CD4-positive, alpha-beta T cell (primary cell): ENCODE results near the gene AQP9. TPM values are rescaled to one million over a fixed set of nuclear protein-coding genes. Genes with fewer than 3 reads are reported as not detected.

Source experiments
- ATAC-seq: fragments of 200-7000 bp; cut with Tn5 transposase; one replicate; pipeline ENCODE4 v1.10.0; 2022; ENCODE audit warnings: mild to moderate bottlenecking; ENCODE audit not compliant: poor library complexity
- CTCF ChIA-PET: fragments of 350-600 bp; sonication (Branson Sonifier 250); formaldehyde crosslinking; loops from one replicate; lab custom pipeline; 2021; ENCODE audit warnings: antibody characterized with exemption, inconsistent platforms; lab: Charles Lee
- POLR2A ChIA-PET: fragments of 350-600 bp; sonication (Branson Sonifier 250); formaldehyde crosslinking; loops from one replicate; lab custom pipeline; 2021; ENCODE audit warnings: antibody characterized with exemption, inconsistent platforms; lab: Charles Lee
- DNase-seq, 14 experiments: peaks; one replicate each; pipeline ENCODE4 v3.0.0-alpha.2; 2013 to 2020; ENCODE audit warnings: mixed read lengths in 2 of 14
- H3K27ac ChIP-seq, 2 donors: one replicate each; pipeline versions ENCODE4 v1.5.1 to v1.7.0; 2013; ENCODE audit warnings: low read length in 2 of 2, low read depth in 1 of 2, mild to moderate bottlenecking in 1 of 2
- H3K27me3 ChIP-seq, 2 experiments: 1 replicate in 1 of 2; 2 replicates in 1 of 2; pipeline versions ENCODE4 v1.6.1 to v1.7.0; 2013; ENCODE audit warnings: low read length in 2 of 2, control low read depth in 1 of 2, mild to moderate bottlenecking in 1 of 2, moderate library complexity in 1 of 2; ENCODE audit not compliant: insufficient read depth in 2 of 2, control insufficient read depth in 1 of 2
- H3K36me3 ChIP-seq: one replicate; pipeline ENCODE4 v1.6.1; 2013; ENCODE audit warnings: low read length, control low read depth; ENCODE audit not compliant: insufficient read depth
- H3K4me1 ChIP-seq: one replicate; pipeline ENCODE4 v1.6.1; 2013; ENCODE audit warnings: low read length, control low read depth; ENCODE audit not compliant: insufficient read depth
- H3K4me3 ChIP-seq: one replicate; pipeline ENCODE4 v1.5.1; 2013; ENCODE audit warnings: mild to moderate bottlenecking, low read length, moderate library complexity
- H3K9me3 ChIP-seq, 2 experiments: 1 replicate in 1 of 2; 2 replicates in 1 of 2; pipeline versions ENCODE4 v1.6.1 to v1.7.0; 2013; ENCODE audit warnings: low read length in 2 of 2, mild to moderate bottlenecking in 2 of 2, control low read depth in 1 of 2, moderate library complexity in 1 of 2; ENCODE audit not compliant: control insufficient read depth in 1 of 2, insufficient read depth in 1 of 2
- H3K27ac Mint-ChIP-seq: one replicate; pipeline ENCODE4 v1.8.0; 2020; ENCODE audit warnings: mixed read lengths
- H3K27me3 Mint-ChIP-seq: one replicate; pipeline ENCODE4 v1.8.0; 2021; ENCODE audit warnings: mixed read lengths
- H3K36me3 Mint-ChIP-seq: one replicate; pipeline ENCODE4 v1.8.0; 2021; ENCODE audit warnings: low read depth, mixed read lengths
- H3K4me1 Mint-ChIP-seq: one replicate; pipeline ENCODE4 v1.8.0; 2021; ENCODE audit warnings: low read depth, mixed read lengths
- H3K4me3 Mint-ChIP-seq: one replicate; pipeline ENCODE4 v1.8.0; 2020; ENCODE audit warnings: mild to moderate bottlenecking, mixed read lengths
- H3K9me3 Mint-ChIP-seq: one replicate; pipeline ENCODE4 v1.8.0; 2020; ENCODE audit warnings: mixed read lengths
- intact Hi-C, 2 experiments: fragments of 100-400 bp; cut with DNase I in 1 of 2; cut with micrococcal nuclease in 1 of 2; formaldehyde crosslinking; loops; one replicate each; pipeline versions ENCODE4 v1.15.1 to v1.9.0; 2023 to 2025; cut with DNase I, micrococcal nuclease
- total RNA-seq, 174 experiments: library from RNA in 2 of 174; stranded (reverse) in 2 of 174; gene quantifications; one replicate each; pipeline ENCODE4 v1.2.3 and lab custom pipeline; 2021 to 2026
- TF ChIP-seq, protein P1 (sequence below): fragments of 200-600 bp; IDR thresholded peaks from one replicate; pipeline ENCODE4 v1.8.0; 2022; ENCODE audit warnings: antibody characterized with exemption, mild to moderate bottlenecking

The AQP9 gene
- total RNA-seq, 2 experiments from 2014 or later = 0.31 to 0.55 TPM

DNA sequence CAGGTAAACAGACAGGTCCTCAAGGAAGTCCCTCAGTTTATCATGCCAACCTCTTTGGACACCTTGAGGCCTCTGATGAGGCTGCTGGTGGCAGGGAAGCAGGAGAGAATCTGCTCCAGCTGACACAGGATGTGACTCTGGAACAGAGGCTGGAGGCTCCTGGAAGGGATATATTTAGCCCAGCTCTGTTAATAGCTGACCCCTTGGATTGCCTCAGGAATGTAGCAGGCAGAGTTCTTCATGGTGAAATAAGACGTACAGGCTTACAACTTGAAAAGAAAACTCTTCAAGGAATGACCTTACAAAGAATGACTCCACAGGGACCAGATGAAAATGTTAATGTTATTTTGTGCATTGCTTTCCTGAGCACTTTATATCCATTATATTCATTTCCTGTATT, 90.5 kb downstream of the AQP9 start:
- H3K4me1 Mint-ChIP-seq = peaks cover 15% of the 10 kb centered on the region
- Histone ChIP-seq H3K9me3 (no peaks in the 10 kb centered on the region), H3K27ac (no peak overlapping the region), H3K4me1 (peaks cover 5% of the 10 kb centered on the region), H3K4me3 (no peak overlapping the region), H3K36me3 (no peaks in the 10 kb centered on the region), H3K27me3 (no peaks in the 10 kb centered on the region)
- ChIA-PET CTCF (interaction anchor here (0.9 to 1.6 kb wide), 2 partner anchors 543 to 1264 kb away, joined by 3 to 5 read pairs; partner anchors contain the start of gene MINDY2), POLR2A (interaction anchor here (1.0 kb wide), 1 partner anchor 532 kb away, joined by 3 read pairs; no protein-coding TSS in a partner anchor)
- H3K9me3 Mint-ChIP-seq = no peaks in the 10 kb centered on the region
- no peak overlapping the region for H3K4me3 Mint-ChIP-seq
- no peaks in the 10 kb centered on the region for H3K27me3 Mint-ChIP-seq
- ATAC-seq = no peak
- H3K36me3 Mint-ChIP-seq = no peaks in the 10 kb centered on the region
- TF ChIP-seq, protein P1, sequence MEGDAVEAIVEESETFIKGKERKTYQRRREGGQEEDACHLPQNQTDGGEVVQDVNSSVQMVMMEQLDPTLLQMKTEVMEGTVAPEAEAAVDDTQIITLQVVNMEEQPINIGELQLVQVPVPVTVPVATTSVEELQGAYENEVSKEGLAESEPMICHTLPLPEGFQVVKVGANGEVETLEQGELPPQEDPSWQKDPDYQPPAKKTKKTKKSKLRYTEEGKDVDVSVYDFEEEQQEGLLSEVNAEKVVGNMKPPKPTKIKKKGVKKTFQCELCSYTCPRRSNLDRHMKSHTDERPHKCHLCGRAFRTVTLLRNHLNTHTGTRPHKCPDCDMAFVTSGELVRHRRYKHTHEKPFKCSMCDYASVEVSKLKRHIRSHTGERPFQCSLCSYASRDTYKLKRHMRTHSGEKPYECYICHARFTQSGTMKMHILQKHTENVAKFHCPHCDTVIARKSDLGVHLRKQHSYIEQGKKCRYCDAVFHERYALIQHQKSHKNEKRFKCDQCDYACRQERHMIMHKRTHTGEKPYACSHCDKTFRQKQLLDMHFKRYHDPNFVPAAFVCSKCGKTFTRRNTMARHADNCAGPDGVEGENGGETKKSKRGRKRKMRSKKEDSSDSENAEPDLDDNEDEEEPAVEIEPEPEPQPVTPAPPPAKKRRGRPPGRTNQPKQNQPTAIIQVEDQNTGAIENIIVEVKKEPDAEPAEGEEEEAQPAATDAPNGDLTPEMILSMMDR = no peak
- no peak for DNase-seq
- intact Hi-C loops = loop anchor here (2.0 to 5.0 kb wide), 4 partner anchors 289 to 1299 kb away; no protein-coding TSS in a partner anchor
- H3K27ac Mint-ChIP-seq = no peak overlapping the region

DNA sequence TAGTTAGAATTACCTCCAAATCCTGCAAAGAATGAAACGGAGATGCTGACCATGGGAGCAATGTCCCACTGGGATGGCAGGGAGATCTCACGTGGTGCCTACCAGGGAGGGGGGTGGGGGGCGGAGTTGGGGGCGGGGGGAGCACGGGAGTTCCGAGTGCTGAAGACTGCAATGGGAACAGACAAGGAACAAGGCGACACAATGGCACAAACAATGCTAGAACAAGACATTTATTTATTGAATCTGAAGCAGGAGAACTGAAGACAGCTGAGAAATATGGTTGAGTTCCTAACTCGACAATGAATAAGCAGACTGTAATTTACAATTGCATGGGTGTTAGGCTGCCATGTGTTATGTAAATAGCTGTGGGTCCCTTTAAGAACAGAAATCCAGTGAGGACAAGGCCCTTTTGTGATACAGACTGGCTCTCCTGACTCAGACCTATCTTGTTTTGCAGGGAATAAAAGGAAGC, 91.2 kb downstream of the AQP9 start:
- H3K27ac Mint-ChIP-seq = no peak overlapping the region
- H3K4me3 Mint-ChIP-seq = no peak overlapping the region
- H3K27me3 Mint-ChIP-seq = no peaks in the 10 kb centered on the region

DNA sequence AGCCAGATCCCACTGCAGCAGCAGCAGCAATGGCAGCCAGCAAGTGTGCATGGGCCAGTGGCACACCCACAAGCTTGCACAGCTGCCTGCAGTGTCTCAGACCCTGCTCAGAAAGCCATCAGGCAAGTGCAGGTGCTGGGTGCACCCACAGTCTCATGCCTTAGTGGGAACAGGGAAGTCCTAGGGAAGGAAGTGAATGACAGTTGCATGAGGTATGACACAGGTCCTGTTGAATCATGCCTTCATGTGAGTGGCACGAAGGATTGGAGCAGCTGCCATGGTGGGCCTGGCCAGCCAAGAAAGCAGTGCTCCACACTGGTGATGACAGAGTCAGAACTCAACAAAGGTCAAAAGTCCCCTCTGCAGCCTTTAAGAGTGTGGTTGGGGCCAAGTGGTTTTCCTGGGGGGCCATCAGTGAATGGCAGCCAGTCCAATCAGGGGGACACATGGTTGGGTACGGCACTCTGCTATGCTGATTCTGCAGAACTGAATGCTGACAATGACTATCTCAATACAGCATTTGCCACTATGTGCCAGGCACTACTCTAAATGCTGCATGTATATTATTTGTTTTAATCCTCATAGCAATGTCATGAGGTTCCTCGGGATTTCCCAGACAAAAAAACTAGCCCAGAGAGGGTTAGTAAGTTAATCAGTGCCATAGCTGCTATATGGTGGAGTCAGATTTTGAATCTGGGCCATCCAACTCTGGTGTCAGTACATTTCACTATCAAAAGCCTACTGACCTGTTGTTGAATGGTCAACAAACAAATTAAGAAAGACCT, 94.3 kb downstream of the AQP9 start:
- peaks cover 5% of the 10 kb centered on the region for H3K4me1 ChIP-seq
- H3K36me3 ChIP-seq = no peaks in the 10 kb centered on the region
- intact Hi-C loops = no loop called here
- H3K4me1 Mint-ChIP-seq = peaks cover 15% of the 10 kb centered on the region
- no peak overlapping the region for H3K4me3 Mint-ChIP-seq
- ChIA-PET CTCF (interaction anchor here (1.0 kb wide), 1 partner anchor 30 kb away, joined by 3 read pairs; no protein-coding TSS in a partner anchor), POLR2A (no interaction called here)
- H3K27ac ChIP-seq = no peak overlapping the region
- no peak overlapping the region for H3K27ac Mint-ChIP-seq
- DNase-seq (peak in 2 of 14 experiments; percentile 43 to 55), ATAC-seq (no peak)
- H3K9me3 Mint-ChIP-seq = no peaks in the 10 kb centered on the region
- no peak overlapping the region for H3K4me3 ChIP-seq
- no peaks in the 10 kb centered on the region for H3K27me3 Mint-ChIP-seq
- no peaks in the 10 kb centered on the region for H3K9me3 ChIP-seq
- no peaks in the 10 kb centered on the region for H3K27me3 ChIP-seq
- H3K36me3 Mint-ChIP-seq = no peaks in the 10 kb centered on the region
- TF ChIP-seq, protein P1 = no peak

More for the DNA sequence above, 91.2 kb downstream of the AQP9 start:
- Mint-ChIP-seq H3K9me3 (no peaks in the 10 kb centered on the region), H3K36me3 (no peaks in the 10 kb centered on the region), H3K4me1 (peaks cover 15% of the 10 kb centered on the region)
- Histone ChIP-seq H3K27ac (no peak overlapping the region), H3K4me1 (peaks cover 5% of the 10 kb centered on the region), H3K9me3 (no peaks in the 10 kb centered on the region), H3K36me3 (no peaks in the 10 kb centered on the region), H3K27me3 (no peaks in the 10 kb centered on the region), H3K4me3 (no peak overlapping the region)
- TF ChIP-seq, protein P1 = no peak
- intact Hi-C loops = loop anchor here (2.0 to 5.0 kb wide), 4 partner anchors 288 to 1298 kb away; no protein-coding TSS in a partner anchor
- CTCF ChIA-PET = interaction anchor here (1.6 kb wide), 1 partner anchor 1264 kb away, joined by 5 read pairs; no protein-coding TSS in a partner anchor
- POLR2A ChIA-PET = interaction anchor here (1.0 kb wide), 1 partner anchor 531 kb away, joined by 3 read pairs; no protein-coding TSS in a partner anchor
- ATAC-seq = no peak
- no peak for DNase-seq
